Measurements from ENCODE around the gene HCRT. TPM values are rescaled to one million over a fixed set of nuclear protein-coding genes. Genes with fewer than 3 reads are reported as not detected.
A peak's percentile ranks its signal among the peaks of the same experiment; 100 is the strongest.
"Not testable (repeated sequence)": the region's sequence is repeated elsewhere in the genome, so short reads cannot be mapped to it uniquely, and the experiment has no call there.

The HCRT gene
- total and polyA plus RNA-seq, 8 donors: not detected

GRCh38 chr17:42188749-42189650 lies 3.7 kb upstream of the HCRT start:
- Histone ChIP-seq H3K9me3 (no peaks in the 10 kb centered on the region), H3K27ac (no peak overlapping the region), H3K27me3 (no peaks in the 10 kb centered on the region), H3K4me1 (peaks cover 9 to 58% of the 10 kb centered on the region in 2 donors), H3K4me3 (no peak overlapping the region), H3K36me3 (peaks cover 0 to 7% of the 10 kb centered on the region in 2 donors)
- DNase-seq (peak in 1 of 4 donors; percentile 56), ATAC-seq (no peak)
- intact Hi-C loops (cut with DNase I): no loop called here
- TF ChIP-seq, protein P1, sequence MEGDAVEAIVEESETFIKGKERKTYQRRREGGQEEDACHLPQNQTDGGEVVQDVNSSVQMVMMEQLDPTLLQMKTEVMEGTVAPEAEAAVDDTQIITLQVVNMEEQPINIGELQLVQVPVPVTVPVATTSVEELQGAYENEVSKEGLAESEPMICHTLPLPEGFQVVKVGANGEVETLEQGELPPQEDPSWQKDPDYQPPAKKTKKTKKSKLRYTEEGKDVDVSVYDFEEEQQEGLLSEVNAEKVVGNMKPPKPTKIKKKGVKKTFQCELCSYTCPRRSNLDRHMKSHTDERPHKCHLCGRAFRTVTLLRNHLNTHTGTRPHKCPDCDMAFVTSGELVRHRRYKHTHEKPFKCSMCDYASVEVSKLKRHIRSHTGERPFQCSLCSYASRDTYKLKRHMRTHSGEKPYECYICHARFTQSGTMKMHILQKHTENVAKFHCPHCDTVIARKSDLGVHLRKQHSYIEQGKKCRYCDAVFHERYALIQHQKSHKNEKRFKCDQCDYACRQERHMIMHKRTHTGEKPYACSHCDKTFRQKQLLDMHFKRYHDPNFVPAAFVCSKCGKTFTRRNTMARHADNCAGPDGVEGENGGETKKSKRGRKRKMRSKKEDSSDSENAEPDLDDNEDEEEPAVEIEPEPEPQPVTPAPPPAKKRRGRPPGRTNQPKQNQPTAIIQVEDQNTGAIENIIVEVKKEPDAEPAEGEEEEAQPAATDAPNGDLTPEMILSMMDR (IDR thresholded peaks at IDR 0.05): no peak

DNA sequence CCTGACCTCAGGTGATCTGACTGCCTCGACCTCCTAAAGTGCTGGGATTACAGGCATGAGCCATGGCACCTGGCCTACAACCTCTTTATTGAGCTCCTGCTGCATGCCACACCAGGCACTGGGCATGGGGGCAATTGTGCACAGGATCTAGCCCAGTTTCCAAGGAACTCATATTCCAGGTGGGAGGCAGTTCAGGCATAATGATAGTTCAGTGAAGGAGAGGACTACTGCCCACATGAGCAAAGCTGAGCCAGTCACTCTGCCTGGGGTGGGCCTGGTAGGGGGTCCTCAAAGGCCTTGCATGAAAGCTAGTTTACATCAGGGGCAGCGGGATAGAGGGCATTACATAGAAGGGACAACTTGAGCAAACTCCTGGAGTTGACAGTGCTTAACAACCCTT lies 2.6 kb upstream of the HCRT start:
- DNase-seq (no peak), ATAC-seq (no peak)
- H3K4me3 ChIP-seq: no peak overlapping the region
- H3K27ac ChIP-seq: no peak overlapping the region
- TF ChIP-seq, protein P1 (IDR thresholded peaks at IDR 0.05): no peak
- no peaks in the 10 kb centered on the region for H3K9me3 ChIP-seq
- no peaks in the 10 kb centered on the region for H3K27me3 ChIP-seq
- H3K36me3 ChIP-seq: peaks cover 0 to 7% of the 10 kb centered on the region in 2 donors
- intact Hi-C loops (cut with DNase I): no loop called here
- H3K4me1 ChIP-seq: peaks cover 1 to 58% of the 10 kb centered on the region in 2 donors

DNA sequence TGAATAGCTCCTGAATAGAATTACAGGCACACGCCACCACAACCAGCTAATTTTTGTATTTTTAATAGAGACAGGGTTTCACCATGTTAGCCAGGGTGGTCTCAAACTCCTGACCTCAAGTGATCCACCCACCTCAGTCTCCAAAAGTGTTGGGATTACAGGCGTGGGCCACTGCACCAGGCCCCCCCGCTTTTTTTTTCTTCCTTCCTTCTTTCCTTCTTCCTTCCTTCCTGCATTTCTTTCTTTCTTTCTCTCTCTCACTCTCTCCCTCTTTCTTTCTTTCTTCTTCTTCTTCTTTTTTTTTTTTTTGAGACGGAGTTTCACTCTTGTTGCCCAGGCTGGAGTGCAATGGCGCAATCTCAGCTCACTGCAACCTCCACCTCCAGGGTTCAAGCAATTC lies 939 bp upstream of the HCRT start:
- H3K36me3 ChIP-seq; H3K27ac ChIP-seq; DNase-seq; H3K4me3 ChIP-seq; ATAC-seq; intact Hi-C loops (cut with DNase I); H3K9me3 ChIP-seq: not testable (repeated sequence)
- Histone ChIP-seq H3K4me1 (peaks cover 1 to 58% of the 10 kb centered on the region in 2 donors), H3K27me3 (peaks cover 0 to 16% of the 10 kb centered on the region in 2 donors)

DNA sequence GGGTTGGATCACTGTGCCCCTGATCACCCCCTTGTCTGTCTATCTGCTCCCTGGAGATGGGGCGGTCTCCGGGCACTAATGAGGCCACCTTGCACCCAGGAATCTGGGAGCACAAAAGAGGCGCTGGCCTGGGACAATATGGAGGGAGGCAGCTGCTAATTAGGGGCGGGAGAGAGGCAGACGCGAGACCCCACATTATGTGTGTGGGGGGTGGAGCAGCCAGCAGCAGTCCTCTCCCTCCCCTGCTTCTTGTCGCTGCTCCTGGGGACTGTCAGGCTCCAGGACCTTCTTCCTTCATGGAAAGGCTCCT lies 324 bp upstream of the HCRT start:
- no peak for ATAC-seq
- TF ChIP-seq, protein P1 (IDR thresholded peaks at IDR 0.05): no peak
- Histone ChIP-seq H3K27ac (no peak overlapping the region), H3K36me3 (peaks cover 0 to 2% of the 10 kb centered on the region in 2 donors), H3K9me3 (no peaks in the 10 kb centered on the region), H3K4me3 (no peak overlapping the region), H3K4me1 (peaks cover 7 to 65% of the 10 kb centered on the region in 2 donors), H3K27me3 (peaks cover 6 to 22% of the 10 kb centered on the region in 2 donors)
- intact Hi-C loops (cut with DNase I): no loop called here
- DNase-seq: no peak

GRCh38 chr17:42183741-42184711 lies 1.2 kb downstream of the HCRT start:
- Histone ChIP-seq H3K27me3 (peaks cover 21 to 37% of the 10 kb centered on the region in 2 donors), H3K9me3 (no peaks in the 10 kb centered on the region), H3K4me1 (peaks cover 14 to 73% of the 10 kb centered on the region in 2 donors), H3K27ac (peak overlapping the region; percentile 69 to 87), H3K4me3 (peak overlapping the region; percentile 47 to 51), H3K36me3 (no peaks in the 10 kb centered on the region)
- intact Hi-C loops (cut with DNase I): no loop called here
- peak; percentile 91 for ATAC-seq
- DNase-seq: peak; percentile 60 to 95 (median 80)
- TF ChIP-seq, protein P1 (IDR thresholded peaks at IDR 0.05): peak; percentile 82 to 94
